Dermis blood vessel endothelial cell (primary cell): Measurements from ENCODE around the gene NUTM2A. TPM values are rescaled to one million over a fixed set of nuclear protein-coding genes. Genes with fewer than 3 reads are reported as not detected.
"Not testable (repeated sequence)": the region's sequence is repeated elsewhere in the genome, so short reads cannot be mapped to it uniquely, and the experiment has no call there.

Source experiments
- DNase-seq: peaks from one replicate; pipeline ENCODE4 v3.0.0; 2010
- total RNA-seq: library from RNA; depleted of rRNA; stranded (reverse); fragments of >200 nt; gene quantifications from 2 replicates; pipeline ENCODE4 v1.2.3, GENCODE V29; 2014

NUTM2A gene, protein sequence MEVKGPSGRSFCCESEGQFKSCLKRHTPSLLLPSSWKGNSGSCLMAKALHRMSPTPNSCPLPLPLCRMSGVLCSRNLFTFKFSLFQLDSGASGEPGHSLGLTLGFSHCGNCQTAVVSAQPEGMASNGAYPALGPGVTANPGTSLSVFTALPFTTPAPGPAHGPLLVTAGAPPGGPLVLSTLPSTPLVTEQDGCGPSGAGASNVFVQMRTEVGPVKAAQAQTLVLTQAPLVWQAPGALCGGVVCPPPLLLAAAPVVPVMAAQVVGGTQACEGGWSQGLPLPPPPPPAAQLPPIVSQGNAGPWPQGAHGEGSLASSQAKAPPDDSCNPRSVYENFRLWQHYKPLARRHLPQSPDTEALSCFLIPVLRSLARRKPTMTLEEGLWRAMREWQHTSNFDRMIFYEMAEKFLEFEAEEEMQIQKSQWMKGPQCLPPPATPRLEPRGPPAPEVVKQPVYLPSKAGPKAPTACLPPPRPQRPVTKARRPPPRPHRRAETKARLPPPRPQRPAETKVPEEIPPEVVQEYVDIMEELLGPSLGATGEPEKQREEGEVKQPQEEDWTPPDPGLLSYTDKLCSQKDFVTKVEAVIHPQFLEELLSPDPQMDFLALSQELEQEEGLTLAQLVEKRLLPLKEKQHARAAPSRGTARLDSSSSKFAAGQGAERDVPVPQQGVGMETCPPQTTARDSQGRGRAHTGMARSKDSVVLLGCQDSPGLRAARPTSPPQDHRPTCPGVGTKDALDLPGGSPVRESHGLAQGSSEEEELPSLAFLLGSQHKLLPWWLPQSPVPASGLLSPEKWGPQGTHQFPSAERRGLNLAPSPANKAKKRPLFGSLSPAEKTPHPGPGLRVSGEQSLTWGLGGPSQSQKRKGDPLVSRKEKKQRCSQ
- 0.09 and 0.85 TPM in 2 replicates for total RNA-seq

DNA sequence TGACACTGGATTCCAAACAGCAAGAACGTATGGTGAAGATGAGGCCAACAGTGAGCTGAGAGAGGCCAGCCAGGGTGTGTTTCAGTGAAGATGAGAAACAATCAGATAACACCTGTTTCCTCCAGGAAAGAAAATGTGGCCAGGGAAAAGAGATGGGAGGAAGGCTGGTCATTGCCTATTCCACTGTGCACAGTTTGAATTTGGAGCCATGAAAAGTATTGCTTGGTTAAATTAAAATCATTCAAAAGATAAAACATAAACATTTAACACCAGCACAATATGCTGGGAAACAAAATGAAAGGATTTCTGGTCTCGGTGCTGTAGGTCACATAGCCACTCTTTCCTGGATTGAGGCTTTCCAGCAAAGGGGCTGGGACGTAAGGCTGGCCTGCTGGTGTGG is at the start of gene NUTM2A:
NUTM2A (plus strand) TSS at position 301 of the 400 bp plus-strand sequence. CDS start 383 bp downstream, outside the sequence.
- DNase-seq = not testable (repeated sequence)

DNA sequence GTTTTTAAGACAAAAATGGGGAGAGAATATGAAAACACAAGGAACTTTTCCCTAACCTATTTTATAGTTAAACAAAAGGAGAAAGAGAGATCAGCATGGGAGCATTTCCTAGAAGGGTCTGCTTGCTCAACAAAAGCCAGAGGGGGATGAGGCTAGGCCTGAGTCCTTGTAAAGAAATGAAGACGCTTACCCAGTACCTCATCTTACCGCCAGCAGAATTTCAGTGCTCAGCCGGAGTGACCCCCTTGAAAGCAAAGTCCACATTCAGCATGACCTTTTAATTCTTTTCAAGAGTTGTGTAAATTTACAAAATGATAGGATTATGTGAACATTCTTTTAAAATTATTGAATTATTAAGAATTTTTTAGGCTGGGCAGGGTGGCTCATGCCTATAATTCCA is 47.7 kb upstream of the NUTM2A start:
- not testable (repeated sequence) for DNase-seq

DNA sequence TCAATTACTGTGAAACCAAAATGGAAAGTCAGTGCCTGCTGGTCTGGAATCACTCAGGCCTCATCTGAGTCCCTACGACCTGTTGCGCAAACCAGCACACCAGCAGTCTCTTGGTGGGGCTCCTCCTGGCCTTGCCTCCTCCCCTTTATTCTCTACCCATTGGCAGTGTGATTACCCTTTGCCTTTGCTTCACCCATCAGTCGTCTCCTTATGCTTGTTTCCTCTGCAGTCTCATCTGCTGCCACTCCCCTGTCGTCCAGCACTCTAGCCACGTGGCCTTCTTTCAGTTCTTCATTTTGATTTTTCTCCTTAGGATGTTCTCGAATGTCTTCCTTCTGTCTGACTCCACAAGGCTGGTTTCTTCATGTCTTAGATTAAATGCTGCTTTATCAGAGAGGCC is 40.8 kb upstream of the NUTM2A start:
- not testable (repeated sequence) for DNase-seq

DNA sequence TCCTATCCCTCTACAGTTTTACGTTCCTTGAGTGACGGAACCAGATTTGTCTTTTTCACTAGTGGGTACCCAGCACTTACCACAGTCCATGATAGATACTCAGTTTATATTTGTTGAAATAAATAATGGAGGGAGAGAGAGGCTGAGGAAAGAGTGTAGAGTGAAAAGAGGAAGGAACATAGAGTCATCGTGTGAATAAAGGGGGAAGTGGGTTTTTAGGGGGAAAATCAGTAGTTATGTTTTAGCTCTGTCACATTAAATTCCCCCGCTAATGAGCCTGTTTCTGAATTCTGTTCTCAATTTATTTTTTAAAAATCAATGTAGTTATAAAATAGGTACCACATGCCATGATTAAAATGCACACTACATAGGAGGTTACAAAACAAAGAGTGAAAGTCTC is 39.2 kb upstream of the NUTM2A start:
- DNase-seq = not testable (repeated sequence)

DNA sequence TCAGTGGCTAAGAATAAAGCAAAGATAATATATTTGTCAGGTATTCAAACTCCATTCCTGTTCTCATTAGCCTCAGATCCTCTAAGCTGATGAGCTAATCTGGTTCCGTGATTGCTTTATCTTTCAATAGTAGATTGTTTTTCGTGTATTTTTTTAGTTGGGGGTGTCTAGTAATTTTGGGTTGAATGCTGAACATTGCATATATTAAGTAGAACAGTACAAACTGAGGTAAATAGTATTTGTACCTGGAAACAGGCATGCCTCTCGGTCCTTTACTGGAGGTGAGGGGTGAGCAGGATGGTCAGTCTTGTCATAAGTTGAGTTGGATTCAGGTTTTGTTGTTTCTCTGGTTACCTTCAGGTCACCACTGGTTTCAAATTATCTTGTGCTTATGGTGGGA is 37.7 kb upstream of the NUTM2A start:
- not testable (repeated sequence) for DNase-seq

DNA sequence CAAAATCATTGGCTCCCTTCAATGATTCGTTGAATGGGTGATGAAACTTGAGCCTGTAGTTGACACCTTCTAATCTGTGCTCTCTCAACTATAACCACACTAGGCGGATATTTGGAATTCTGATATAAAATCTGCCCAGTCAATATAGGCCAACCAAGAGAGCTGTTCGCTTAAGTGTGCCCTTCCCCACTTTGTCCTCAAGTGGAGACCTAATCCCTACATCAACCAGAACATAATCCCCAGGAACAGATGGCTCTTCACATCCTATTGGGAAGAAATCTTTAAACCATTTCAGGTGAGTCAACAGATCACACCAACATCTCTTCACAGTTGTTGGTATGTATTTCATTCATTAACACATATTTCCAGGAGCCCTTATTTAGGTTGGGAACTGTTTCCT is 33.4 kb upstream of the NUTM2A start:
- not testable (repeated sequence) for DNase-seq

DNA sequence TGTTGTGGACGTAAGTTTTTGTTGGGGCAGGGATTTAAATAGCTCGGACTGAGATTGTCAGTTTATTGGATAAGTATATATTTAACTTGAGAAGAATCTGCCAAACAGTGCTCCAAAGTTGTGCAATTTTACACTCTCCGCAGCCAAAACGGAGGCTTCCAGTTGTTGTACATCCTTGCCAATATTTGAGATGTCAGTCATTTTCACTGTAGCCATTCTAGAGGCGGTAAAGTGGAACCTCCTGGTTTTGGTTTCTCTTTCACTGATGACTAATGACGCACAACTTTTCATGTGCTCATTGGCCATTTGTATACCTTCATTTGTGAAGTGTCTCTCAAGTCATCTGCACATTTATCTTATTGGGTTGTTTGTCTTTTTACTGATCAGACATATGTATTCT is 24.3 kb upstream of the NUTM2A start:
- peak; percentile 31 for DNase-seq

DNA sequence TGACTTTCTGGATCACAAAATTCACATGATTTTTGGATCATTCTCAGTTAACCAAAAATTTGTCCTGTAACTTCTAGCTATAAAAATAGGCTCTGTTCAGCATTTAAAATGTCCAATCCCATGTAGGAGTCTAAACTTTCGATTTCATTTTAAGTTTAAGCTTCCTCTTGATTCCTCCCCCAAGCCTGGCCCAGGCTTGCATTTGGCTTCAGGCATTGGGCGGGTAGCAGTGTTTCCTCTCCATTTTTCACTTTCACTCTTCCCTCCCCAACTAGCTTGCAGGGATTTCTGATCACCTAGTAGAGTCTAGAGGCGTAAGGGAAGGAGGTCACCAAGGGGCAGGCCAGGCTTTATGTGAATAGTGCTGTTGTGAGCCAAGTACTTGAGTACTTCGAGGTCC is 20.4 kb upstream of the NUTM2A start:
- not testable (repeated sequence) for DNase-seq

DNA sequence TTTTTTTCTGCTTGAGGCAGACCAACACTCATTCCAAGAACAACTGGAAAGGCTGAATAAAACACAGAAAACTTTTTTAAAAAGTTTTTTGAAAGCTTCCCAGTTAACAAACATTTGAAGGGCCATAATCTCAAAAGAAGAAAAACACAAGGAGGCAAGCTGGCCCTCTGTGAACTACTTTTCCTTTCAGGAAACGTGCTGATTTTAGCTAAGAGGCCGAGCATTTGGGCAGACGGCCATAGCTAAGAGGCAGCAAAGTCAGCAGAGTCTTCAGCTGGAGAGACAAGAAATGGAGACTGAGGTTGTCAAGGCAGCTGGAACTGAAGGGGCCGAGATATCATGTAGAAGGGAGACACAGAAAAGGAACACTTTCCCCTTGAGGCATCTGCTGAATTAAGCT is 18.3 kb upstream of the NUTM2A start:
- peak; percentile 44 for DNase-seq

DNA sequence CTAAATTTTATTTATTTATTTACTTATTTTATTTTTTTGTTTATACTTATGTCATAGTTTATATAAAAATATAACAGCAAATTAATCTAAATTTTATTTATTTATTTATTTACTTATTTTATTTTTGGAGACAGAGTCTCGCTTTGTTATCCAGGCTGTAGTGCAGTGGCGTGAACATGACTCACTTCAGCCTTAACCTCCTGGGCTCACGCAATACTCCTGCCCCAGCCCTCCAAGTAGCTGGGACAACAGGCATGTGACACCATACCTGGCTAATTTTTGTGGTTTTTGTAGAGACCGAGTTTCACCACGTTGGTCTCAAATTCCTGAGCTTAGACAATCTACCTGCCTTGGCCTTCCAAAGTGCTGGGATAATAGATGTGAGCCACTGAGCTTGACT is 14.9 kb upstream of the NUTM2A start:
- not testable (repeated sequence) for DNase-seq

DNA sequence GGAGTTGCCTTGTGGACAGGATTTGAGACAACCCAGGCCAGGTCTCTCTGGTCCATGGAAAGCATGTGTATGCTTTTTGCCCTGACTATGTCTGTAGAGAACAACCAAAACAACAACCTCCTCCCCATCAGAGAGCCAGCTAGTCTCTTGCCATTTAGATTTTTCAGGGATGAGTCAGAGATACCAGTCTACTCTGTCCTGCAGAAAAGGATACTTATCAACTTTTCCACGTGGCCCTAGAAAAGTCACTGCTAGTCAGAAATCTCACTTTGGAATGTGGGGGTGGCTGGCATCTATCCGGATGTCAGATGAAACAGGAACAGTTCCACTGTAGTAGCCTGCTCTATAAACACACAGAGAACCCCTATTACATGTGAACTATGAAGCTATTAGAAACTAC is 13.4 kb upstream of the NUTM2A start:
- peak; percentile 49 for DNase-seq

DNA sequence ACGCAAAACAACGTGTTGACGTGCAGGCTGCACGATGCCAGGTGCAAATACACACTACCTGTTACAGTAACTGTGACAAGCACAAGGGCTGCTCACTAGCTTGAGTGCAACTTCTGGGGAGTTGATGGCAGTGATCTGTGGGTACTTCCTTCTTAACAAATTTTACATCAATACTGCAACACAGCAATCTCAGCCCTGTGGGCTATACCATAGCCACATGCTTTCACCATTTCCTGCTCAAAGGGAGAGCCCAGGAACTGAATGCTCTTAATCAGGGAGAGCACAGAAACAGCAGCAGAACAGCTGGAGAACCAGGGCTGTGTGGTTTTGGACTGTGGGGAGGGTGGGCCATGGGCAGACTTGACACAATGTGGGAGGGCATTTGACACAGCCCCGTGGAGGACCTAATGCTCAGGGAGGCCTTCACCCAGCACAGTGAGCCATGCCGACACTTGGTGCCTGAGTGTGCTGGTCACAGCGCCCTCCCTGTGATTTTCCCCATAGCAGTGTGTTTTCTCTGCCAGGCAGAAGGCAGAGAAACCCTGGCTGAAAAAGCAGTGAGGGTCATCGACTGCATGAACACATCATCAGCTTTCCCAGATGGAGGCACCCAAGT is 12.0 kb upstream of the NUTM2A start:
- DNase-seq = not testable (repeated sequence)

DNA sequence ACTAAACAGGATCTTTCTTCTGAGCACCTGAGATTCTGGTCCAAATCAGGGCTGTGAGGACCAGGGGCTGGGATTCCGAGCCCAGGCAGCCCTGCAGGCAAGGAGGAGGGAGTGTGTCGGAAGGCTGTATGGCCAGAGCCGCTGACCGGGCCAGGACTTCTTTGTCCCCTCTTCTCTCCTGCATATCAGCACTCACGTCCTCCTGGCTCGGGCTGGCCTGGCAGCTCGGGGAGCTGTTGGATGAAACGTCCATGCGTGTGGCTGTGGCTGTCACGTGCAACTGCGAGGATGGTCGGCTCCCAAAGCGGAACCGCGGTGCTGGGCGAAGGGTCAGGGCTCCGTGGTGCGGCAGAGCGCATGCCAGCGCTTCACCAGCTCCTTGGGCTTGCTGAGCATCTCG is 11.4 kb upstream of the NUTM2A start:
- not testable (repeated sequence) for DNase-seq

DNA sequence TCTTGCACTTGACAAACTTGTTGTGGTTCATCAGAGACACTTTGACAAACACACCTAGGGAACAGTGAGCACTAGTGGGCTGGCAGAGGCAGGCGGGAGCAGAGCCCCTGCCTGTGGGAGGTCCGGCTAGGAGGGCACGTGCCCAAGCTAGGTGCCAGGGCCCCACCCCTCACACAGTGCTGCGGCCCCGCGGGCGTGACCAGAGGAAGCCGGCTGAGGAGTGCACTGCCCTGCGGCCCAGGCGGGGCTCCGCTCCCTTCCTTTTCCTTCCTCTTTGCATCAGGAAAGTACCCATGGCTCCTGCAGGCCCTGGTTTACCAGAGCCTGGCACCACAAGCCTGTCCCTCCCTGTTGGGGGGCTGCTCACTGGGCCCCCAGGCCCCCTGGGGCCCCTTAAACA is 9.1 kb upstream of the NUTM2A start:
- not testable (repeated sequence) for DNase-seq

DNA sequence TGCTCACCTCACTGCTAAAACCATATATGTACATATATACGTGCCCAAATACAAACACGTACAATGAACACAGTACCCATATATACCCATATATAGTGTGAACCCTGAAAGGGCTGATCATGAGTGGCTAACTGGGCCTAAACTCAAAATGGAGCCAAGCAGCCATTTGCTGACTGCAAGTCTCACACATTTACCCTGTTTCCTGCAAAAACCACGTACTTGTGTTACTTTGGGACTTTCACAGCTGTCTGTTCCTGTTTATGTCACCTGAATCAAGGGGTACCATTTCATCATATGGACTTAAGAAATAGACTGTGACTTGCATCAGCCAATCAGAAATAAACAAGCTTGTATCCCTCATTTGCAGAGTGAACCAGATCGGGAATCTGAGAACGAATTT is 5.9 kb upstream of the NUTM2A start:
- DNase-seq = not testable (repeated sequence)

DNA sequence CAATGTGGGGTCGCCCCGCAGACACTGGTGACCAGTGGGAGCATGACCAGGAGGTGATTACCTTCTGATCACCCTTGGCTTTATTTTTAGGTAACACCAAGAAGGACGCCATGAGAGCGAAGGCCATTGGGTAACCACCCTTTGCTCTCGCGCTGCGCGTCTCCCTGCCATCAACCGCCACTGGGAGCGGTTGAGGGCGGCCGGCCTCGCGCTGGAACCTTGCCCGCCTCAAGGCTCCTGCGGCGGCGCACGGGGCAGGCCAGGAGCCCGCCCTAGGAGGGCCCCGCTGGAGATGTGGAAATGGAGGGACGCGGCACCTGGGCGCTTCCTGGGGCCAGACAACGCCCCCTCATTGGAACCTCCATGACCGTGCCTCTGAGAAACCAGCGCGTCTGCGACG is 2.5 kb upstream of the NUTM2A start:
- not testable (repeated sequence) for DNase-seq

DNA sequence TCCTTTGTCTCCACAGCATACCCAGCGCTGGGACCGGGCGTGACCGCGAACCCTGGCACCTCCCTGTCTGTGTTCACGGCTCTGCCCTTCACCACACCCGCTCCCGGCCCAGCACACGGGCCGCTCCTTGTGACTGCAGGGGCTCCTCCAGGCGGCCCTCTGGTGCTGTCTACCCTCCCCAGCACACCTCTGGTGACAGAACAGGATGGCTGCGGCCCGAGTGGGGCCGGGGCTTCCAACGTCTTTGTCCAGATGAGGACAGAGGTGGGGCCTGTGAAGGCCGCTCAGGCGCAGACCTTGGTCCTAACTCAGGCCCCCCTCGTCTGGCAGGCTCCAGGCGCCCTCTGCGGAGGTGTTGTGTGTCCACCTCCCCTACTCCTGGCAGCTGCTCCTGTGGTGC is 3.0 kb downstream of the NUTM2A start:
- DNase-seq = not testable (repeated sequence)

DNA sequence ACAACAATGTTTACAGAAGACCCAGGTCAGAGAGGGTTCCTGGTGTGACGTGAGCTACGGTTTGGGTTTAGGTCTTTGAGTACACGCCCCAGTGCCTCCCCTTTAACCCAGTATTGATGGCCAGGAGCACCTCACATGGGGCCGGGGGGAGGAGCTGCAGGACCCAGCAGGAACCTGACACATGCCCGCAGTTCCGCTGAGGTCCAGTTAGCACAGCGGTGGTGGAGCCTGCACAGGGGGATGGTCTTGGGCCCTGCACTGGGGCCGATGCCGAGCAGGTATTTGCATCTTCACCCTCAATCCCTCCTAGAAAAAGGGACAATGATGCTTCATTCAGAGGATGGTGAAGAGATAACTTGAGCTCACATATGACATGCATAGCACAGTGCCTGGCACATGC is 4.0 kb downstream of the NUTM2A start:
- DNase-seq = not testable (repeated sequence)

DNA sequence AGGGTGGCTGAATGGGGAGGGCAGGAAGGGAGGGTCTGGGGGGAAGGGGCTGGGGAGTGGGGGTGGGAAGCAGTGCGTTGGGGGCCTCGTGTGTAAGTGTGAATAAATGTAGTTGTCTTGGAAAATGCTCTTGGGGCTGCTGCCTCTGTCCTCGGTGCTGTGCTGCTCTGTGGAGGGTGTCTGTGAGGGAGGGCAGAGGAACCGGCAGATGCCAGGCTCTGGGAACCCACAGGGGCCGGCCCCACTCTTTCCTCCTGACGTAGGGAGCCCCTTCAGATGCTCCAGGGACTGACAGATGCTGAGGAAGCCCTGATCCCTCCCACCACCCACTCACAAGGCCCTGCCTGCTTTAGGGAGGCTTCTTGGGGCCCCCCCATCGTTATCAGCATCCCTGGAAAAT is 9.6 kb downstream of the NUTM2A start:
- DNase-seq = not testable (repeated sequence)

DNA sequence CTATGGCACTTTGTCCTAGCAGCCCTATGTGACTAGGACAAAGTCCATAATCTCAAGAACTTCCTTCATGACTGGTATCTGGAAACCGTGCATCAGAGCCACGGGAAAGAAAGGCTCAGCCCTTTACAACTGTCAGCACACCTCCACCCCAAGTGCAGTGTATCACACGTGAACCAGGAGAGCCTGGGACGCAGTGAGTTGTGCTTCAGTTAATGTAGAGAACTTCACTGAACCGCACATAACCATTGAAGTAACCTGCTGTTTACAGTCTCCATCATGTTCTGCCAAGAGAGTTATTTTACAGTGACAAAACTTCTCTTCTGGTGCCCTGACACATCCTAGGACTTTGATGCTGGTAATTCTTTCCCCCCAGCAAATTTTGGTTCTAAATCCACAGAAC is 12.0 kb downstream of the NUTM2A start:
- not testable (repeated sequence) for DNase-seq

DNA sequence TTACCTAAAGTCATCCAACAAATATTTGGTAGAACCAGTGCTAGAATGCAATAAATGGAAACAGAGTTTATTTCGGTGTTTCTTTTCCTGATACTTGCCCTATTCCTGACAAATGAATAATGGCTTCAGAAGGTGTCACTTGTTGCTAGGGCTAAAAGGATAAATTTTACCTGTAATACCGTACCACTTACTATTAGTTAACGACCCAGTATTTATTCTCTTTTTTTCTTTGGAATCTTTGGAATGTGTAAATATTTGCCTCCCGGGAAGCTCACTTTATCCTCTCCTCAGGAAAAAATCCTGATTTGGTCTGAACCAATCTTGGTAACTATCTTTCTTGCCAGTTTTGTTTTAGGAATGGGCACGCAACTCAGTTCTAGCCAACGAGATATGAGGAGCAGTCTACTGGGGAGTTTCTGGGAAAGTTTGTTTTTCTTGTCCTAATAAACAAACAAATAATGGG is 14.1 kb downstream of the NUTM2A start:
- DNase-seq = not testable (repeated sequence)

DNA sequence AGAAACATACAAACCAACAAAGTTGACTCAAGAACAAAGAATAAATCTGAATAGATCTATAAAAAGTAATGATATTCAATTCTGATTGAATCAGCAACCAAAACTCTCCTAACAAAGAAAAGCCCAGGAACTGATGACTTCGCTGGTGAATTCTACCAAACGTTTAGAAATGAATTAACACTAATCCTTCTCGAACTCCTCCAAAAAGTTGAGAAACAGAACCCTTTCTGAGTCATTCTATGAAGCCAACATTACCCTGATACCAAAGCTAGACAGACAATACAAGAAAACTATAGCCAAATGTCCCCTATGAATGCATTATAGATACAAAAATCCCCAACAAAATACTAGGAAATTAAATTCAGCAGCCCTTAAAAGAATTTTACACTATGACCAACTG is 16.9 kb downstream of the NUTM2A start:
- not testable (repeated sequence) for DNase-seq

DNA sequence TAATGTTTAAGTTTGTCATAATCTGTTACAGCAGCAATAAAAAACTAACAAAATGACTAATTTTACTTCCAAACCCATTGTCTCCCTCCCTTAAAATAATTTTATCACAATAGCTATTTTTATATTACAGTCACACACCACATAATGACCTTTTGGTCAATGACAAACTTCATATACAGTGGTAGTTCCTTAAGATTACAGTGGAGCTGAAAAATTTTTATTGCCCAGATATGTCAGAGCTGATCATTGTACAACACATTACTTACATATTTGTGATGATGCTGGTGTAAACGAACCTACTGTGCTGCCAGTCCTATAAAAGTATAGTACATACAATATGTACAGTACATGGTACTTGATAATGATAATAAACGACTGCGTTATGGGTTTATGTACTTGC is 22.1 kb downstream of the NUTM2A start:
- DNase-seq = not testable (repeated sequence)
